Activated CD4-positive, alpha-beta T cell treated with anti-CD3 and anti-CD28 coated beads, Interleukin-2, Interleukin-6, amounts not matched to agents 100 ng/mL and 50 ng/mL, durations not matched to agents 16 hours and 8 hours (primary cell): ENCODE measurements around the gene ZNF385B.
A peak's percentile ranks its signal among the peaks of the same experiment; 100 is the strongest.
"Not testable (repeated sequence)": the region's sequence is repeated elsewhere in the genome, so short reads cannot be mapped to it uniquely, and the experiment has no call there.

ENCODE experiments used
- DNase-seq: peaks from one replicate; pipeline ENCODE4 v3.0.0-alpha.2; 2020

The ZNF385B gene

DNA sequence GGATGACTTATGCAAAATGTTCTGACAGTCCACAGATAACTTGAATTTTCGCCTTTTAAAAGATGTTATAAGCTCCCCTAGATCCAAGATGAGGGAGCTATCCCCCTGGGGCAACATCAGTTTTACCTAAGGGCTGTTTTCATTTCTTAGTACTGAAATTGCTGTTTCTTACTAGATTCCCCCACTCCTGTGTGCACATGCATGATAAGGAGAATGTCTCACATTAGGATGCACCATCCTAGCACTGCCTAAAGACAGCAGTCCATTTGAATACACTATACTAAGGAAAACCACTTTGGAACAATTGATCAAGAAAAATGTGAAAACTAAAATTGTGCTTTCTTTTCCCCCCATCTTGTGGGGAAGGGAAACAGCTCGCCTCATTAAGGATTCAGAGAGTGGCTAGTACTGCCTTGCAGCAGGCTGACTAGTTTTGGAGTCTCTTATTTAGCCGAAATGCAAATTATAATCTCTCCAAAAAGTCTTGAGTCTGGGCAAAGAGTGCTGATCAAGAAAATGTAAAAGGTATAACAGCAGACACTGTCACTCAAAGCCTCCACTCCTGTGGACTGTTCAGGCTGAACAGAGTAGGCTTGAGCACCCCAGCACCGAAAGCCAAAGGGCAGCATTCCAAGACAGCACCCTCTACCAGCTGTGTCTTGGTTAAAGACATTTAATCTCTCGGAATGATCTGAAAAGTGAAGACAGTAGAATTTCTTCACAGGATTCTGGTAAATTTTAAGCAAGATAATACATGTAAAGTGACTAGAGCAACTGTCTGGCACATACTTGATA is 65.0 kb downstream of the ZNF385B start:
- DNase-seq: no peak

- DNase-seq: no peak
Observed at GRCh38 chr2:179793902-179794301, 67.5 kb downstream of the ZNF385B start.

GRCh38 chr2:179793238-179793637 is 68.2 kb downstream of the ZNF385B start:
- DNase-seq: no peak

DNA sequence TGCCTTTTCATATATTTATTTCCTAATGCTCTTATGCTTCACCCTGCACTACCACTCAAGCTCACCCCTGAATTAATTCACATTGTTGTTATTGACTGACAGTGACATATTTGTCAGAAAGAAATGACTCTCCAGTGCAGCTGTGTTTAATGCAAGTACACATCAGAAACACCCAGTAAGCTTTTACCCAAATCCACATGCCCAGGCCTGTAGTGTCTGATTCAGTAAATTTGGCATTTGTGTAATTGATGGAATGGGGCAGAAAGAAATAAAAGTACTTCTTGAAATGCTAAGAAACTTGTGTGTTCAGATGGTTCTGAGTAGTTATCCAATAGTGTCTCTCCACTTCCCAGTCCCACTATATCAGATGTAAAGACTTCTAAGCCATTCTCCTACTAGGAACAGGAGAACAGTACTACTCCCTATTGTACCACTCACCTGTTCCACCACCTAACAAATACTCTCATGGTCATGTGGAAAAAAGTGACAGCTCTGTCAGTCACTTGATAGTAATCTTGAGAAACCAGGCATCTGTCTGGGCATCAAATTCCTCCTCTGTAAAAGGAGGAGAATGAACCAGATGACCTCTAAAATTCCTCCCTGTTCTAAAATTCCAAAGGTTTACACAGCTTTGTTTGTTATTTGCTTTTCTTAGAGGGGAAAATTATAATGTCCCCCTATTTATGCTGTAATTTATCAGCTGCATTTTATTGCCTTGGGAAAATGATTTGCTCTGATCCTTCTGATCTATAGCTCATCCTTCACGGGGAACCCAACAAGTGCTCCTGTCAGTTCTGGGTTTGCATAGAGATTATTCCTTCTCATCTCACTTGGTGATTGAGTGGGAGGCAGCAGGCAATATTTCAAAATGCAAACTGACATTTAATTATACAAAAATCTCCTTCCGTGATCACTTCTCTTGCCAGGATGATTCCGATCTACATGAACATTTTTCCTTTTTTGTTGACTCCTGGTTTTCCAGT is 70.9 kb downstream of the ZNF385B start:
- no peak for DNase-seq

DNA sequence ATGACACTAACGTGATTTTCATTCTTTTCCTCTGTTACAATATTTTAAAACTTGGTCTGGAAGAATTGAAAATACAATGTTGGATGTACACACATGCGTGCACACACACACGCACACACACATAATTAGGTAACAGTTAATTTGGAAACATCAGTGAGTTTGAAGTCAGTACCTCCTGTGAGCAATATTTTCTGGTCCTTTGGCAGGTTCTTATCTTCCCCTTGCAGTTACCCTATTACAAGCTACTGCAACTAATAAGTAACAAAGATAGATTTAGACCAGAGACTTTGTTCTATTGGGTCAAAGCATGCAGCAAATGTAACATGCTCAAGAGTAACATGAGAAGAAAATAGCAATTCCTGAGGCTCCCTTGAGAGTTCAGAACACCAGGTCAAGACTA is 73.3 kb downstream of the ZNF385B start:
- DNase-seq: no peak

DNA sequence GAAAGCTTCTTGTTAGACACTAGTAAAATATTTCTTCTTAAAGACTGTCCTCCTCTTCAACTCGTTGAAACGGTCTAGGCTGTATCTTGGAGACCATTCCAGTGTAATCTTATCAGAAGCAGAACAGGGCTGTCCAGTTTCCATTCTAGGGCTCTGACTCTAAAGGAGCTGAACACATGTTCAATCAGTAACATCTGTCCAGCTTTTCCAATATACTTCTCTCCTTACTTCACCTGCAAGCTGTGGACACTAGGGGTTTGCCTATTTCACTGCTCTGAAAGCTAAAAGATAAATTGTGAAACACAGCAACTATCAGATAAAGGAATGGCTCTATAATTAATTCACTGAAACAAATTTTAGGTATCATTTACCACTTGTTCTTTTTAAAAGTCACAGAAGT is 73.8 kb downstream of the ZNF385B start:
- DNase-seq: no peak

DNA sequence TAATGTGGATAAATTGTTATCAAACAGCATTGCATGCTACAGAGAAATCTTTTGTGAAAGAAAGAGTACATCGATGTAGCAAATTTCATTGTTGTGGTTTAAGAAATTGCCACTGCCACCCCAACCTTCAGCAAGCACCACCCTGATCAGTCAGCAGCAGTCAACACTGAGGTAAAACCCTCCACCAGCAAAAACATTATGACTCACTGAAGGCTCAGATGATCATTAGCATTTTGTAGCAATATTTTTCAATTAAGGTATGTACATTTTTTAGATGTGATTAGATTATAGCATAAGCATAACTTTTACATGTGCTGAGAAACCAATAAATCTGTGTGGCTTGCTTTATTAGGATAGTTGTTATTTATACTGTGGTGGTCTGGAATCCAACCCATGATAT is 75.5 kb downstream of the ZNF385B start:
- no peak for DNase-seq

GRCh38 chr2:179782346-179782745 is 79.1 kb downstream of the ZNF385B start:
- DNase-seq: not testable (repeated sequence)

- no peak for DNase-seq
Observed at GRCh38 chr2:179773986-179774385, 87.4 kb downstream of the ZNF385B start.

- no peak for DNase-seq
Observed at GRCh38 chr2:179772346-179772745, 89.1 kb downstream of the ZNF385B start.

DNA sequence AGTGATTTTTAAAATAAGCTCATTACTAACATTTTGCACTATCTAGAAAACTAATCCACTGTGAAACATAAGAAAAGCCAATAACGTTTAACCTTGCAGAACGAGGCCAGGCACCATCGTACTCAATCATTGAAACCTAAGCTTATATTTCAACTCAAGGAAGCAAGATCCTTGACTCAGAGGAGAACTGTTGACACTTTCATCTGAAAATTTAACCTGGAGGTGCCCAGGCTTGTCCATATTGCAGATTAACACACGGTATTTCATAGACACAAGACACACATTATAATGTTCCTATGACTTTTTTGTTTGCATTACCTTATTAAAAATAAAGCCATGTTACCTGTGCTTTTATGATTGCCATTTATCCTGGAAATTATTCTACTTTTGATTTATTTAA is 89.6 kb downstream of the ZNF385B start:
- DNase-seq: no peak

DNA sequence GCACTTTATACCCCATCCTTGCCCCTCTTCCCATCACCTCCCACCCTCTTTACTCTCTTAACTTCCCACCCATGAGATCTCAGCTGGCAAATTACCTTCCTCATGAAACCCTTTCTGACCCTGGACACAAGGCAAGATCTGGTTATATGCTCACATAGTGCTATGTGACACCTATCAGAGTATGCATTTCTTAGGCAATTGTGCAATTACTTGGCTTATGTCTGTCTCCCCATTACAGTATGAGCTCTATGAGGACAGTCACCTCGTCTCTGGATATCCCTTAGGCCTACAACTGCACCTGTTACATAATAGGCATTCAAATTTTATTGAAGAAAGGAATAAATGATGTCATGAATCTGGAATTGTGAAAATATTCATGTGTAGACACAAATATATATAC is 91.4 kb downstream of the ZNF385B start:
- no peak for DNase-seq

GRCh38 chr2:179769323-179769722 is 92.1 kb downstream of the ZNF385B start:
- no peak for DNase-seq

GRCh38 chr2:179768765-179769164 is 92.6 kb downstream of the ZNF385B start:
- no peak for DNase-seq

DNA sequence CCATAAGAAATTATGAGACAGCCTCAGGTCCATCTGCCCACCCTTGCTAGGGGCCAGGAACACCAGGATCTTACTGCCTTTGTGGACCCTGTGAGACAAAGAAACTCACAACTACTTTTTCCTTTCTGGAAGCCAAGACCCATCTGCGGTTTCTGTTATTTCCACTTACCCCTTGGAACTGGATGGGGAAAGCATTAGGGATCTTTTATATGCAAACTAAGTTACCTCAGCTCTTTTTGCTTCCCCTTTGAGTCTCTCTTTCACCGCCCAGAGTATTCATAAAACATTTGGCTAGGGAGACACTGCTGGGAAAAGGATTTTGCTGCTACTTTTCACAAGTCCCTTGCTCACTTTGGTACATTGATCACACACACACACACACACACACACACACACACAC is 95.7 kb downstream of the ZNF385B start:
- DNase-seq: no peak

DNA sequence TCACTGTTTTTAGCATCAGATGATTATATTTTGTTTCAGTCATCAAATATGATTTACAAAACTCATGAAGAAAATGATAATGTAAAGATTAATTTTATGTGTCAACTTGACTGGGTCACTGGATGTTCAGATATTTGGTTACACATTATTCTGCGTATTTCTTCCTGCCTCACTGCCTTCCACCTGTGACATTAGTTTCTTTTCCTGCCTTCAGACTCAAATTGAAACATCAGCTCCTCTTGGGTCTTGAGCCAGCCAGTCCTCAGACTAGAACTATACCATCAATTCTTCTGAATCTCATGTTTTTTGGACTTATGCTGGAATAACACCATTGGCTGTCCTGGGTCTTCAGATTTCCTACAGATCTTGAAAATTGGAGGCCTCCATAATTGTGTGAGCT is 96.7 kb downstream of the ZNF385B start:
- no peak for DNase-seq

DNA sequence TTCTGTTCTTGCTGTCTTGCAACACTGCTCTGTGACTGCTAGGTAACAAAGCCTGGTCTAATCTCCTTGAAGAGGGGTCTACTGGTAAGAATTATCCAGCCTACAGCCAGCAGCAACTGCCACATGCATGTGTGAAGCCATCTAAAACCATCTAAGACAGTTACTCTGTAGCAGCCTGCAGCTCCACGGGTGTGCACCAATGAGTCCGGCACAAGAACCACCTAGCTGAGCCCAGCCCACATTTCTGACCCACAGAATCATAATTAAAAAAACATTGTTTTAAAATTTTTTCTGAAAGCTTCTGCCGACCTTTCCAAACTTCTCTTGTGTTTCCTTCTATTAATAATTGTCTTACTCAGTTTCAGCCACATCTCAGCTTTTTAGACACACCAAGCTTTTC is 102.8 kb downstream of the ZNF385B start:
- DNase-seq: no peak

GRCh38 chr2:179751163-179751809 is 110.1 kb downstream of the ZNF385B start:
- DNase-seq: peak; percentile 6

DNA sequence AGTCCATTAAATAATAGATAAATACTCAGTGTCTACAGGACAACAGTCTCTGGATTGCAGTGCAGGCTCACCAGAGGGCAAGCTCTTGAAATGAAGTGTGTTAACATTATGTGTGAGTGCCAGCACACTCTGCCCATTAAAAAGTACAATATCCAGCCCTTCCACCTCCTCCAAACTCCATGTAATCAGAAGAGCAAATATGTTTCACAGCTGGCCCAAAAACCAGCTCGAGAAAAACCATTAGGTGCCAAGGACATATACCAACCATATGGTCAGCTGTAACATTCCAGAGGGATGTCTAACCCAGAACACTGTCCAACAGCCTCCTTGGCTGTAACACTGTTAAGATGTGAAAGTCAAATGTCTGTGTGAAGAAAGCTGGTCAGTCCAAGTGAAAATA is 112.2 kb downstream of the ZNF385B start:
- no peak for DNase-seq

DNA sequence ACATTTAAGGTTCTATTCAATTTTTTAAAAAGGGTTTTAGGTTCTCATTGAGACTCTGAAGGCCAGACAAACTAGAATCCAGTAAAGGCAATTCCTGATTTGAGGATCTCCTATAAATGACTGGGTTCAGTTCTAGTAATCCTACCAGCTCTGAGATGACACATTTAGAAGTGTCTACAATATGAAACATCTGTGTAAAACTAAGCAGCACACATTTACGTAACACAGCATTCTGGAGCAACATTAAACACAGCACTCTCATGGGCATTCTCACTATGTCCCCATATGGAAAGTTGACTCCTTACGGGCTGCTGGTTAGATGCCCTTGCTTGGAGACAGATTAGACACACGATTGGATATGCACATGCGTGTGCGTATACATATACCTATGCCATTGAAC is 114.4 kb downstream of the ZNF385B start:
- no peak for DNase-seq

DNA sequence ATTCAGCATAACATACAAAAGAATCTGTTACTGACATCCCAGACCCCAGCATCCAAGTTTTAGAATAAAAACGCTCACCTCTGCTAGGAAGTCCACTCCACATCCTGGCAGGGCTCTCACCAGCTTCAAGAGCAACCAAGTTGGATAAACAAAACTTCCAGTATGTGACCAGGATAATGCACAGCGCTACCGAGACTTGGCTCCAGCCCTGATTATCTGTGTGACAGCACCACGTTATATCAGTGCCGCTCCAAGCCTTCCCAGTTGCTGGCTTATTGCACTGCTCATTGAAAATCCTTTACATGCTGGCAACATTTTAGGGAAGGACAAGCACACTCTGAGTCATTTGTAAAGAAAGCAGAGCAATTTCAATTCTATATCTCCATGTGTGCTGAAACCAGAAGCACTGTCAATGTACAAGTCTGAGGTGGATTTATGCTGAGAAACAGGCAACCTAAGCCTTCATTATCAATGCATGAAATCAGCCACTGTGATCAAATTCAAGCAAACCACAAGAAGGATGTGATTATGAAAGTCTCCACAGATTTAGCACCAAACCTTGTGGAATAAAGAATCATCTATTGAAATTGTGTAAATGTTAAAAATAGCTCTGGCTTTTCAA is 115.7 kb downstream of the ZNF385B start:
- no peak for DNase-seq

DNA sequence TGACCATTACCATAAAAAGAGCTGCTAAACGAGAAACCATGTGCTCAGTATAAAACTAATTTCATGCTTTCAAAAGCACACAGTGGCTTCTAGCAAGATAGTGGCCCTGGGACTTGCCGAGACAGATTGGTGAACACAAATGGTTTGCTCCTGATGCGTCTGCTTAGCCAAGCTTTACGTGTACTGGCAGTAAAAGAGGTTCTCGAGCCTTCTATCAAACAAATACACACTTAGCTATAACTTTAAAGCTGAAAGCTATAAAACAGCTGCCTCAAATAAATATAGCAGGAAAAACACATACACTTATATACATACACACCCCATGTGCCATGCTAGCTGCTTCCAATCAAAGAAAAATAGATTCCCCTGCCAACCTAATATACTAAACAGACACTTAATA is 117.0 kb downstream of the ZNF385B start:
- DNase-seq: no peak

GRCh38 chr2:179741317-179741716 is 120.1 kb downstream of the ZNF385B start:
- DNase-seq: no peak
